Heart right ventricle (tissue), 16 donors: ENCODE measurements around the gene NR2F6. TPM values are rescaled to one million over a fixed set of nuclear protein-coding genes. Genes with fewer than 3 reads are reported as not detected.

Experiments used
- ATAC-seq, 8 donors: fragments of 200-7000 bp; cut with Tn5 transposase; one replicate each; pipeline ENCODE4 v1.9.1; 2020; ENCODE audit warnings: mild to moderate bottlenecking in 8 of 8, moderate library complexity in 8 of 8, moderate number of reproducible peaks in 1 of 8
- DNase-seq, 2 donors: peaks; one replicate each; pipeline ENCODE4 v3.0.0-alpha.2; 2020
- H3K27ac ChIP-seq, 10 donors: fragments of 200-600 bp; sonication (generic) in 2 of 10; one replicate each; pipeline versions ENCODE4 v1.5.0 to v1.8.0; 2020 to 2022; ENCODE audit warnings: mild to moderate bottlenecking in 3 of 10
- H3K27me3 ChIP-seq, 7 donors: fragments of 200-600 bp; one replicate each; pipeline ENCODE4 v1.8.0; 2021 to 2022; ENCODE audit warnings: mild to moderate bottlenecking in 2 of 7
- H3K36me3 ChIP-seq, 9 donors: fragments of 200-600 bp; sonication (generic) in 1 of 9; one replicate each; pipeline versions ENCODE4 v1.5.0 to v1.8.0; 2020 to 2022; ENCODE audit warnings: mild to moderate bottlenecking in 2 of 9
- H3K4me1 ChIP-seq, 9 donors: fragments of 200-600 bp; sonication (generic) in 1 of 9; one replicate each; pipeline versions ENCODE4 v1.5.0 to v1.8.0; 2020 to 2022; ENCODE audit warnings: mild to moderate bottlenecking in 4 of 9
- H3K4me3 ChIP-seq, 10 donors: fragments of 200-600 bp; sonication (generic) in 2 of 10; one replicate each; pipeline versions ENCODE4 v1.5.0 to v1.8.0; 2020 to 2022; ENCODE audit warnings: mild to moderate bottlenecking in 7 of 10, moderate library complexity in 2 of 10
- H3K9me3 ChIP-seq, 11 donors: fragments of 200-600 bp in 10 of 11; sonication (generic) in 2 of 11; one replicate each; pipeline versions ENCODE4 v1.5.0 to v1.8.0; 2013 to 2022; ENCODE audit warnings: mild to moderate bottlenecking in 2 of 11, control low read depth in 1 of 11, moderate library complexity in 1 of 11
- WGBS, 2 donors: extraction: QIAGEN DNeasy Blood & Tissue Kit; methylation state at CpG; one replicate each; pipeline ENCODE4 v1.1.7; 2013; ENCODE audit warnings: inconsistent platforms in 1 of 2; 5-methylcytosine and 5-hydroxymethylcytosine counted together
- intact Hi-C, 10 donors: fragments of 100-400 bp; cut with DNase I; formaldehyde crosslinking; loops; one replicate each; pipeline versions ENCODE4 v1.11.1 to v1.14.2; 2022
- polyA plus RNA-seq, 2 donors: library from polyadenylated mRNA; stranded (reverse); fragments of 200-250 nt; gene quantifications; one replicate each; pipeline ENCODE4 v1.2.3, GENCODE V29; 2013
- total RNA-seq, 10 donors: library from RNA; stranded (reverse); fragmentation: NEBNext Ultra II Directional in 3 of 10; extraction: Animal tissue kit (Norgen Biotek cat#: 25700) in 3 of 10; gene quantifications; one replicate each; pipeline versions ENCODE4 v1.2.1 to v1.2.4, GENCODE V29; 2021 to 2023
- TF ChIP-seq, protein P1 (sequence below), 9 donors: fragments of 200-600 bp; sonication (generic) in 2 of 9; IDR thresholded peaks; one replicate each; pipeline versions ENCODE4 v1.5.0 to v1.8.0; 2021 to 2022; ENCODE audit warnings: antibody characterized with exemption in 9 of 9, mild to moderate bottlenecking in 5 of 9, moderate library complexity in 1 of 9
- donor health status: Arrhythmogenic right ventricular cardiomyopathy.
- donor health status: ischemic (EF 13 %, LVEDD 7.1; RV severe dilation, severe dysfunction).
- donor health status: healthy with polysubstance abuse.
- donor health status: DM: no; HTN: yes; CAD: no.
- donor health status: DM: no; HTN: no; CAD: no.
- donor health status: ischemic (EF 25% LVEDD 6.9; RV normal size, moderate dysfunction).
- donor health status: ischemic (EF 25% LVEDD 5.7; RV mildly dilated, moderate dysfunction).
- donor health status: healthy.
- donor health status: DM: yes; HTN: yes; CAD: no.
- donor health status: Ischemic cardiomyopathy.
- donor health status: ischemic (EF 35%, LVEDD 5.7; RV mildly dilated, moderate dysfunction).
- donor health status: nonischemic (EF 11% LVEDD 7.7; RV severe dilation, severe dysfunction).
- donor health status: DM: yes; HTN: yes; CAD: no.
- donor health status: PGD.
- donor health status: ischemic (EF 29% LVEDD 5.4; RV normal size, mild dysfunction).
- donor health status: nonischemic (EF 23%, LVEDD 6.1; RV moderate dilation, normal function).

NR2F6 gene
- total and polyA plus RNA-seq, 12 donors: 32.0 to 79.7 (median 42.2) TPM

DNA sequence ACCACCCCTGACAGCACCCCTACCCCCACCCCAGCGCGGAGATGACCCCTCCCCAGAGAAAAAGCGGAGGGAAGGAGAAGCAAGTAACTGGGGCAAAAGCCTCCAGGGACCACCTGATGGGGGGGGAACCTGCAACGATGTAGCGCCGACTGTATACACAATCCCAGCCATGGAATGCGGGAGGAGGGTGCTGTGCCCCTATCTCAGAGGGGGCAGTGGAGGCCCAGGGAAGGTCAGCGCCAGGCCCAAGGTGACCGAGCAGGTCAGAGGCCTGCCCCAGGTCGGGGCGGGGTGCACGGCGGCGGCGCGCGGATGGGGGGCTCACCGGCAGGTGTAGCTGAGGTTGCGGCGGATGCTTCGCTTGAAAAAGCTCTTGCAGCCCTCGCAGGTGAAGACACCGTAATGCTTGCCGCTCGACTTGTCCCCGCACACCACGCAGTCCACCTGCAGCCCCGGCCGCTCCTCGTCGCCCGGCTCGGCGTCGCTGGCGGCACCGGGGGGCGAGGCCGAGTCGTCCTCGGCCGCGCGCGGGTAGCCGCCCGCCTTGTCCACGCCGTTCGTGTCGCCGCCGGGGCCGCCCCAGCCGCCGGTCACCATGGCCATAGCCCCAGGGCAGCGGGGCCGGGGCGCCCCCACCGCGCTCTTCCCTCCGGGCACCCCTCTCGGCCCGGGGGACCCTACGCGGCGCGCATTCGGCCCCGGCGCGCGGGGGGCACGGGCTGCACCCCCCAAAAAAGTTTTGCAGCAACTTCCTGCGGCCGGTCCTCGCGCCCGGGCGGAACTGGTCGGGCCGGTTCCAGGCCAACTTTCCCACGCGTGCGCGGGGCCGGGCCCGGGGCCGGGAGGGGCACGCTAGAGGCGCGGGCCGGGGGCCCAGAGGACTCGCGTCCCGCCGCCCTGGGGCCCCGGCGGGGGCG is 843 bp downstream of the NR2F6 start:
- peak in 1 of 2 donors; percentile 62 for DNase-seq

DNA sequence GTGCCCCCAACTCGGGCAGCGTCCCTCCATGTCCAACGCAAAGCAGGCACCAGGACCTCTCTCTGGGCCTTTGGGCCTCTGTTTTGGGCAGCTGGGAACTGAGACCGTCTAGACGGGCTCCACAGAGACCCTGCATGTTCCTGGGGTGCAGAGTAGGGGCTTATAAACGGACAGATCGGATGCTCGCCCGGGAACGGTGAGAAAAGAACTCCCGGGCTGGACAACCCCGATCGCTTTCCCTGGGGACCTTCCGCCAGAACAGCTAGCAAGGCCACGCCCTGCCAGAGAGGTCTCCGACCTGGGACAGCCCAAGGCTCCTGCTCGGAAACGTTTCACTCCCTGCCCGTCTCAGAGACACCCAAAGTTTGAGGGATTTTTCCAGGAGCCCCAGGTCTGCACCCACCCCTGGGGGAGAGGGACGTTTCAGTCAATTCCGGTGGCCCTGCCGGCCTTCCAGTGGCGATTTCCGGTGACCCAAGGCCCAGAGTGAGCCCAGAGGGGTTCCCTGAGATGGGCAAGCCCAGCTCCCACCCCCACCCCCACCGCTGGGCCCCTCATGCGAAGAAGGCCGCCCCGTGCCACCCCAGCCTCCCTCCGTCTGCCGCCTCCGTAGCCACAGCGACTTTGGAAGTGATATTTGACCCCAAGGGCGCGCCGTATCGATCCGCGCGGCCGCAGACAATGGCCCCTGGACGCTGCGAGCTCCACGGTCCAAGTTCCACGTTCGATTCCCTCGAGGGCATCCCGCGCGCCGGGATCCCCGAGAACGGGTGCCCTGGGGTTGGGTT is 1.7 kb downstream of the NR2F6 start:
- ATAC-seq: peak; percentile 4 to 54 (median 38)
- Histone ChIP-seq H3K36me3 (peaks cover 0 to 16% (median 0%) of the 10 kb centered on the region in 9 donors), H3K9me3 (no peaks in the 10 kb centered on the region), H3K4me3 (peak overlapping the region; percentile 61 to 93 (median 87)), H3K27me3 (no peaks in the 10 kb centered on the region), H3K4me1 (peaks cover 10 to 56% (median 36%) of the 10 kb centered on the region in 9 donors), H3K27ac (peak overlapping the region; percentile 78 to 94 (median 87))
- intact Hi-C loops: loop anchor here in 1 of 10 donors (2.0 kb wide), 1 partner anchor 17 kb away; the partner anchor contains the start of gene OCEL1
- WGBS, 2 donors: 6 to 9% methylated on average over 52 of the region's 52 CpGs
- DNase-seq: peak; percentile 66 to 72
- TF ChIP-seq, protein P1, sequence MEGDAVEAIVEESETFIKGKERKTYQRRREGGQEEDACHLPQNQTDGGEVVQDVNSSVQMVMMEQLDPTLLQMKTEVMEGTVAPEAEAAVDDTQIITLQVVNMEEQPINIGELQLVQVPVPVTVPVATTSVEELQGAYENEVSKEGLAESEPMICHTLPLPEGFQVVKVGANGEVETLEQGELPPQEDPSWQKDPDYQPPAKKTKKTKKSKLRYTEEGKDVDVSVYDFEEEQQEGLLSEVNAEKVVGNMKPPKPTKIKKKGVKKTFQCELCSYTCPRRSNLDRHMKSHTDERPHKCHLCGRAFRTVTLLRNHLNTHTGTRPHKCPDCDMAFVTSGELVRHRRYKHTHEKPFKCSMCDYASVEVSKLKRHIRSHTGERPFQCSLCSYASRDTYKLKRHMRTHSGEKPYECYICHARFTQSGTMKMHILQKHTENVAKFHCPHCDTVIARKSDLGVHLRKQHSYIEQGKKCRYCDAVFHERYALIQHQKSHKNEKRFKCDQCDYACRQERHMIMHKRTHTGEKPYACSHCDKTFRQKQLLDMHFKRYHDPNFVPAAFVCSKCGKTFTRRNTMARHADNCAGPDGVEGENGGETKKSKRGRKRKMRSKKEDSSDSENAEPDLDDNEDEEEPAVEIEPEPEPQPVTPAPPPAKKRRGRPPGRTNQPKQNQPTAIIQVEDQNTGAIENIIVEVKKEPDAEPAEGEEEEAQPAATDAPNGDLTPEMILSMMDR (IDR thresholded peaks at IDR 0.05): no peak

More for the DNA sequence above, 843 bp downstream of the NR2F6 start:
- intact Hi-C loops: loop anchor here in 1 of 10 donors (2.0 kb wide), 1 partner anchor 18 kb away; the partner anchor contains the start of gene OCEL1
- Histone ChIP-seq H3K27ac (peak overlapping the region; percentile 78 to 94 (median 87)), H3K27me3 (no peaks in the 10 kb centered on the region), H3K4me3 (peak overlapping the region; percentile 61 to 93 (median 87)), H3K4me1 (peaks cover 10 to 56% (median 36%) of the 10 kb centered on the region in 9 donors), H3K9me3 (no peaks in the 10 kb centered on the region), H3K36me3 (peaks cover 0 to 14% (median 0%) of the 10 kb centered on the region in 9 donors)
- TF ChIP-seq, protein P1 (IDR thresholded peaks at IDR 0.05): no peak
- ATAC-seq: peak in 1 of 8 donors; percentile 2
- 1% methylated on average over 72 to 100 of the region's 100 CpGs for WGBS, 2 donors

DNA sequence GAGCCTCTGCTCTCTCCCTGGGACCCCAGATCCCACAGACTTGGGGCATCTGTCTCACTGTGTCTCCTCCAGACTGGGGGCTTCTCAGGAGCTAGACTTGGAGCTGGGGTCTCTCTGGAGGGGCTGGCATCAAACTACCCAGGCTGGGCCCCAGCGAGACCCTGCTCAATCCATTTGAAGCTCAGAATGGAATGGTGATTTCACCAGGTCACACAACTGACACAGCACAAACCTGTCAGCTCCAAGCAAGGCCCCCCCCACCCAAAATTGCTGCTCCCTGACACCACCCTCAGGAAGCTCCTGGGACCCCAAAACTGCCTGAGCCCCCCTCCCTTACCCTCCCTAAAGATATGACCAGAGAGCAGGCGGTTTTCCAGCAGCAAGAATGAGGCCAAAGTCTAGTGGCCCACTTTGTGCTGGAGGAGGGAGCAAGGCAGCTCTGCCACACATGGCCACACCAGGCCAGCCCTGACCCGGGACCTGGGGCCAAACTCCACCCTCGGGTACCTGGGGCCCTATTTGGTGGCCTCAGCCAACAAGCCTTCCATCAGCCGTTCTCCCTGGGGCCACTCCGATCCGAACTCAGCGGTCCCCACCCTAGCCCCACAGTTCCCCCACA is 2.4 kb downstream of the NR2F6 start:
- TF ChIP-seq, protein P1 (IDR thresholded peaks at IDR 0.05): no peak
- WGBS, 2 donors: 27 to 30% methylated on average over 8 of the region's 8 CpGs
- intact Hi-C loops: no loop called here
- Histone ChIP-seq H3K4me3 (peak overlapping the region; percentile 61 to 93 (median 87)), H3K27me3 (no peaks in the 10 kb centered on the region), H3K9me3 (no peaks in the 10 kb centered on the region), H3K4me1 (peaks cover 10 to 55% (median 36%) of the 10 kb centered on the region in 9 donors), H3K36me3 (peaks cover 0 to 23% (median 0%) of the 10 kb centered on the region in 9 donors), H3K27ac (peak overlapping the region; percentile 78 to 94 (median 87))
- DNase-seq: no peak
- peak in 2 of 8 donors; percentile 7 to 15 for ATAC-seq
